ENCODE results near the gene AHNAK2.

GRCh38 chr14:104889375-104889757, 88.8 kb downstream of the AHNAK2 start:
- TF ChIP-seq SIN3A (IDR thresholded peaks at IDR 0.05; ENCODE audit: low read depth) (no peak), EZH2 (IDR thresholded peaks at IDR 0.05) (no peak), CTCF (IDR thresholded peaks at IDR 0.05 in 2 of 3, conservative IDR thresholded peaks at IDR 0.05 in 1 of 3; ENCODE audit: borderline replicate concordance in 1 of 3, insufficient read depth in 1 of 3, low read depth in 2 of 3, low read length in 2 of 3) (no peak), POLR2AphosphoS5 (IDR thresholded peaks at IDR 0.05; ENCODE audit: low read depth, low read length) (no peak), EZH2phosphoT487 (IDR thresholded peaks at IDR 0.05; ENCODE audit: borderline replicate concordance) (no peak), POLR2A (IDR thresholded peaks at IDR 0.05; ENCODE audit: borderline replicate concordance, extremely low read depth, insufficient read depth, insufficient read length) (no peak), FOSL1 (IDR thresholded peaks at IDR 0.05; ENCODE audit: low read depth) (no peak), TCF7L2 (IDR thresholded peaks at IDR 0.05; ENCODE audit: borderline replicate concordance, extremely low read depth, insufficient read depth, insufficient read length) (no peak), JUND (IDR thresholded peaks at IDR 0.05) (no peak), REST (IDR thresholded peaks at IDR 0.05; ENCODE audit: low read depth) (no peak), ZBTB33 (IDR thresholded peaks at IDR 0.05; ENCODE audit: extremely low read depth, insufficient replicate concordance, low read length) (no peak), SRF (IDR thresholded peaks at IDR 0.05; ENCODE audit: low read depth) (no peak), CEBPB (IDR thresholded peaks at IDR 0.05; ENCODE audit: low read depth) (no peak), EGR1 (IDR thresholded peaks at IDR 0.05; ENCODE audit: low read depth) (no peak)

Data from HCT116 (cell line).